T-helper 22 cell (primary cell): ENCODE data around the gene TCIRG1.

ENCODE experiments used
- DNase-seq: peaks from one replicate; pipeline ENCODE4 v3.0.0-alpha.2; 2020; ENCODE audit warnings: low read depth

The TCIRG1 gene

GRCh38 chr11:68017980-68018729, 20.7 kb upstream of the TCIRG1 start:
- DNase-seq = no peak

GRCh38 chr11:68018730-68019190, 20.1 kb upstream of the TCIRG1 start:
- no peak for DNase-seq

- no peak for DNase-seq
Measured at GRCh38 chr11:68019486-68019885, 19.3 kb upstream of the TCIRG1 start.

GRCh38 chr11:68020575-68020974, 18.2 kb upstream of the TCIRG1 start:
- DNase-seq = no peak

GRCh38 chr11:68021167-68021787, 17.5 kb upstream of the TCIRG1 start:
- DNase-seq = no peak

GRCh38 chr11:68022531-68022930, 16.3 kb upstream of the TCIRG1 start:
- no peak for DNase-seq

GRCh38 chr11:68024508-68024907, 14.3 kb upstream of the TCIRG1 start:
- no peak for DNase-seq

GRCh38 chr11:68025047-68025446, 13.8 kb upstream of the TCIRG1 start:
- no peak for DNase-seq

GRCh38 chr11:68026391-68027105, 12.3 kb upstream of the TCIRG1 start:
- no peak for DNase-seq

- no peak for DNase-seq
Measured at GRCh38 chr11:68027667-68028066, 11.2 kb upstream of the TCIRG1 start.

GRCh38 chr11:68028802-68029545, 9.9 kb upstream of the TCIRG1 start:
- no peak for DNase-seq

GRCh38 chr11:68030318-68031143, 8.3 kb upstream of the TCIRG1 start, which contains the start of gene NDUFS8:
Gene NDUFS8 (plus strand): TSS chr11:68030681. CDS start chr11:68032152, 1,471 bp downstream.
- DNase-seq = peak; percentile 91

- no peak for DNase-seq
Measured at GRCh38 chr11:68031144-68031464, 7.7 kb upstream of the TCIRG1 start.

GRCh38 chr11:68032003-68032402, 6.8 kb upstream of the TCIRG1 start:
- DNase-seq = no peak

- DNase-seq = no peak
Measured at GRCh38 chr11:68032997-68033707, 5.7 kb upstream of the TCIRG1 start.

GRCh38 chr11:68033708-68034045, 5.1 kb upstream of the TCIRG1 start:
- DNase-seq = no peak

- DNase-seq = no peak
Measured at GRCh38 chr11:68035266-68035876, 3.5 kb upstream of the TCIRG1 start.

- DNase-seq = no peak
Measured at GRCh38 chr11:68036141-68036716, 2.6 kb upstream of the TCIRG1 start.

- DNase-seq = no peak
Measured at GRCh38 chr11:68036717-68037239, 2.0 kb upstream of the TCIRG1 start.
